Activated effector memory CD4-positive, alpha-beta T cell treated with anti-CD3 and anti-CD28 coated beads, Interleukin-2, amount 50 U/mL, for 16 hours (primary cell): ENCODE measurements around the gene PRKD1.

Experiments used
- DNase-seq: peaks from one replicate; pipeline ENCODE4 v3.0.0-alpha.2; 2020

The PRKD1 gene

DNA sequence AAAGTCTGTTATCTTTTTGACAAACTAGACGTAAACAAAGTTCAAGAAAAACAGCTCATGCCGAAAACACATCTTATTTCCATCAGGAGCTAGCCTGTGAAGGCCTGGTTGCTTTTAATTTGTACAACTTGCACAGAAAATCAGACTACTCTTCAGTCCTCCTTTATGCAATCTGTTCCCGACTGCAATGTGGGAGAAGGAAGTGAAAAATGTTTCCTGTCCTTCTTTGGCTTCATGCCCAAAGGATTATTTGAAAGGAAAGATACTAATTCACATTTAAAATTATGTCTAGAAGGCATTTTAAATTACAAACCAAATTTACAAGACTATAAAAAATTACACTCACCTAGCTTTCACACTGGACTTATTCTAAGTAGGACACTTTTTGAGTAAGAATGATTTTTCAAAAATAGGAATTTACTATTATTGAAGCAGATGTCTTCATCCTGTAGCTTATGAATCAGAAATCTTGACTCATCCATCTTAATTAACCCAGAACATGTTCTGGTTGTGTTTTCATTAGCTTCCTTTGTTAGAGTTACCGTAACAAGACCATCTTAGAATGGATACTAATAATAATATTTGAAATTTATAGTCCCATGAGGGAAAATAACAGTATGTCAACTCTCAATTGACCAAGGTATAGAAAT, 272.6 kb downstream of the PRKD1 start:
- no peak for DNase-seq

DNA sequence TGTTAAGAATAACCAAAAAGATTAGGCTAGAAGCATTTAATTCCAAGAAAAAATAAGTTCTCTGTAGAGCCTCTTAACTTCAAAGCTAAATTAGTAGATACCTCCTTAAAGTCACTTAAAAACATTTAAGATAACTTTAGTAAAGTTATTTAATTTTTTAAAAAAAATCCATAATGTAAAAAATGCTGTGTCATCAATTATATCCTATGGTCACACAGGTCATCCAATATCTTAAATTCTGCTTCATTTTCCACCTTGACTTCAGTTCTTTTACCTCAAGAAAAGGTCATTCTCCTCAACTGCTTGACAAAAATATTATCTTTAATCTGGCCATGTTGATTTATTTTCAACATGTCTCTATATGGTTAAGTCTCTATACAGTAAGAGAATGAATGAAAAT, 274.3 kb downstream of the PRKD1 start:
- DNase-seq: no peak

DNA sequence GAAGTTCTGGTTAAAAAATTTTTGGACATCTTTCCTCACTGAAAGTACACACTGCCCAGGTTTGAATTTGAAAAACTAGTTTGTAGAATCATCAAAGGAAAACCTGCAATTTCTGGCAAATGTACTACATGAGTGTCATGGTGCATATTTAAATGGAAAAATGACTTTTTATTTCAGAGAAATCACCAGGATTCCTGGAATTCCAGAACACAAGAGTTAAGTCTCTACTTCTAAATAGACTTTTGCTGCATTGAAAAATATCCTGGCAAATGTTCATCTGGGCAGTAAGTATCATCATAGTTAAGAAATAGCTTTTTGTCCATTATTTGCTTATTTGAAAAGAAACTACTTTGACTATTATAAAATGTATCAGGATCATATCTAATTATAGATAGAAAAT, 275.1 kb downstream of the PRKD1 start:
- DNase-seq: no peak

DNA sequence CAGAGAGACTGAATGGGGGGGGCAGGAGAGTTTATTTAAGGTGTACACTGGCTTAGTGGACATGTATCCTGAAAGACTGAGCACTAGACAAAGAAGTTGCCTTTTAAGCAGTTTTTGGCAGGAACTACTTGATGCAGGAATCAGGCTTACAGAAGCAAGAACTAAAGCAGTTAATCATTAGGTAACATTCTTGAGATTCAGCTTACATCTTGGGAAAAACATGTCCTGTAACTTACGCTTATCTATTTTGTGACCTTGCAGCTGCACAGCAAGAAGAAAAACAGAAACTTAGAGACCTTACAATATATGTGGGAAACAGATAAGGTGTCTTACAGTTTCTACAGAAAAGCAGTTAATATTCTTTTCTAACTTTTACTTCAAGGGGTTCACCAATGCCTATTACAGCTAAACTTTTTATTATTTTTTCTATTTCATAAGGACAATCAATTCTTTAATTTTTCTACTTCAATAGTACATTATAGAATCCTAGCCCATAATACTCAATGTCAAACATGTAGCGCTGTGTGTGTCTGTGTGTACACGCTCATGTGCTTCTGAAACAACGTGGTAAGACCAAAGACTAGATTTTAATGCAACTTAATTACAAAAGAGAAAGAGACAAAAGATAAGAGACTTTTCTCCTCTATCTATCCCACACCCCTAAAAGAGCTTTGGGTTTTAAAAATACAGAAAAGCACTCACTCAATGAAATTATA, 276.9 kb downstream of the PRKD1 start:
- no peak for DNase-seq

DNA sequence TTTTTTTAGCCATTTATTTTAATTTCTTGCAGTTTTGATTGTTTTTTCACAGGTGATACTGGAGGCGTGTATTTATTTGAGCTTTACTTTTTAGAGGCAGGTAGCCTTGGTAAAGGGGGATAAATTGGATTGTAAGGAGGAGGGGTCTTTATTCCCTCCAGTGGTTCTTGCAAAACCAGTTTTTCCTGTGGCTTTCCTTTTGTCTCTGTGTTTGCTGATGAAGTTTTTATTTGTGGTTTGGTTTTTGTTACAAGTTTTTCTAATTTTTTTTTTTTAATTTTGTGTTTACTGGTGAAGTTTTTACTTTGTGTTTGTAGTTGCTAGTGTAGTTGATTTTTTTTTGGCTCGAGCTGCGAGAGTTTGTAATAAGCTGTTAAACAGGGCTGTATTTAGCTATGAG, 278.5 kb downstream of the PRKD1 start:
- DNase-seq: no peak

- no peak for DNase-seq
Measured at GRCh38 chr14:29648045-29648444, 279.6 kb downstream of the PRKD1 start.

GRCh38 chr14:29645117-29645516, 282.5 kb downstream of the PRKD1 start:
- no peak for DNase-seq

- no peak for DNase-seq
Measured at GRCh38 chr14:29643433-29644211, 284.0 kb downstream of the PRKD1 start.

- no peak for DNase-seq
Measured at GRCh38 chr14:29637411-29637810, 290.2 kb downstream of the PRKD1 start.

- no peak for DNase-seq
Measured at GRCh38 chr14:29636870-29637269, 290.8 kb downstream of the PRKD1 start.

DNA sequence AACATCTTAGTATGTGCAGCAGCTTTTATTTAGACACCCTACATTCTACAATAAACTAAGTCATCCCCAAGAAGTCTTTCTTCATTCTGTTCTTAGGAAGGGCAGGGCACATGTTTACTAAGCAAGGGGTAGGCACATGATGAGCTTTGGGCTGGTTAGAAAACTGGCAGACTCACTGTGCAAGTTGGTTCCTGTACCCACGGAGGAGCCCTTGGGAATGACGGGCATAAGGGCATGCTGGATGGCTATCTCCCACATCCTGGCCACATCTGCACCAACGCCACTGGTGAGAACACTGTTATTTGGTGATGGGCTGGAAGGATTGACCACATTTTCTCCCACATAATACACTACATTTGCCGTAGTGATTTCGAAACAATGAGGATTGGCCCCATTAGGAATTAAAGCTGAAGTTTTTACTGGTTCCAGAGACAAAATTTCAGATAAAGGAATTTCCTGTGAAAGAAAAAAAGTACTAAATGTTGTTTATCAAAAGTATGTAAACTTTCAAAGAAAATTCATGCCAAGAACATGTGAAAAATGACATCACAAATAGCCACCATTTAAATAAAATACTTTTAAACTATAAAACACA, 297.0 kb downstream of the PRKD1 start:
- no peak for DNase-seq

DNA sequence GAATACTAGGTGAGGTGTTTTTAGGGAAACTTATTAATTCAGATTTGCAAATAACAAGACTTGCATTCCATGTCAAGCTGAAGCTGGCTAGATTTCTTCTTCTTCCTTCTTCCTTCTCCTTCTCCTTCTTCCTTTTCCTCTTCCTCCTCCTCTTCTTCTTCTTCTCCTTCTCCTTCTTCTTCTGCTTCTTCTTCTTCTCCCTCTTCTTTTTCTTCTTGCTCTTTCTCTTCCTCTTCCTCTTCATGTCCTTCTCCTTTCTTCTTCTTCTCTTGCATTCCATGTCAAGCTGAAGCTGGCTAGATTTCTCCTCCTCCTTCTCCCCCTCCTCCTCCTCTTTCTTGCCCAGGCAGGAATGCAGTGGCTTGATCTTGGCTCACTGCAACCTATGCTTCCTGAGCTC, 297.8 kb downstream of the PRKD1 start:
- no peak for DNase-seq

- DNase-seq: no peak
Measured at GRCh38 chr14:29627137-29627536, 300.5 kb downstream of the PRKD1 start.

- DNase-seq: no peak
Measured at GRCh38 chr14:29618323-29619067, 309.2 kb downstream of the PRKD1 start.

DNA sequence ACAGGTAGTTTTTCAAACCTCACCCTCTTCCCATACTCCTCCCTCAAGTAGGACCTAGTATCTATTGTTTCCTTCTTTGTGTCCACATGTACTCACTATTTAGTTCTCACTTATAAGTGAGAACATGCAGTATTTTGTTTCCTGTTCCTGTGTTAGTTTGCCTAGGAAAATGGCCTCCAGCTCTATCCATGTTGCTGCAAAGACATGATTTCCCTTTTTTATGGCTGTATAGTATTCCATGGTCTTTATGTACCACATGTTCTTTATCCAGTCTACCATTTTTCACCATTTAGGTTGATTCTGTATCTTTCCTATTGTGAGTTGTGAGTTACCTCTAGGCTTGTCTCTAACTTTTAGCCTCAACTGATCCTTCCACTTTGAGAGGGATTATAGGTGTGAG, 310.7 kb downstream of the PRKD1 start:
- no peak for DNase-seq

- DNase-seq: no peak
Measured at GRCh38 chr14:29608861-29609260, 318.8 kb downstream of the PRKD1 start.

GRCh38 chr14:29607169-29607568, 320.5 kb downstream of the PRKD1 start:
- DNase-seq: no peak

DNA sequence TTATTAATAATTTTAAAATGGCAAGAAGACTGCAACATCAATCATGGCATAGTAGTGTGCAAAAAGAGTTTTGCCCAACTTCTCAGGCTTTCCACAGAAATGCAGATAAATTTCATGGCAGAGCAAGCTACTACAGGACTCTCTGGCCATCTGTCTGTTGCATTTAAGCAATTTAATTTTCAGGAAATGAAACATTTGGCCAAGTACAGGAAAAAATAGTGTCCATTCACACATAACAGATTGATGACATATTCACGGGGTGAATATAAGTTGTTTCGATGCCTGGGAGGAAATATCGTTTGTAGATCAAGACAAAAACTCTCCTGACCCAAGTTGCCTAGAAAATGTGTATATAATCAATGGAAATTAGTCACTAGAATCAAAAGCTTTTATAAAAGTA, 324.0 kb downstream of the PRKD1 start:
- no peak for DNase-seq

- no peak for DNase-seq
Measured at GRCh38 chr14:29601616-29602015, 326.0 kb downstream of the PRKD1 start.

GRCh38 chr14:29587761-29588470, 339.7 kb downstream of the PRKD1 start:
- no peak for DNase-seq

DNA sequence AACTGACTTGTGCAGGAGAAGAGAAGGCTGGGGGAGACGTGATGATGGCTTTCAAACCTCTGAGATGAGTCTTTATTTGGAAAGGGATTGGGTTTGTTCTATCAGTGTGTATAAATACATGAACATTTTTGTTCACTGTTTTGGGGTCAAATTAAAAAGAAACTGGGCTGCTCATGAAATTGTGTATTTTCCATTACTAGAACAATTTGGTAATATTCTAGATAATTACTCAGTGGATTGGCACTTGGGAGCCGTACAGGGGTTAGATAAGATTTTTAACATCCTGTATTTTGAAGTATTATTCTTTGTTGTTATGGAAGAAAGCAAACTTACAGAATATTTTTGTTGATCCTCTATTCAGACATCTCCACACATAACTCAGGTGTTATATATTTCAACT, 340.6 kb downstream of the PRKD1 start:
- no peak for DNase-seq

DNA sequence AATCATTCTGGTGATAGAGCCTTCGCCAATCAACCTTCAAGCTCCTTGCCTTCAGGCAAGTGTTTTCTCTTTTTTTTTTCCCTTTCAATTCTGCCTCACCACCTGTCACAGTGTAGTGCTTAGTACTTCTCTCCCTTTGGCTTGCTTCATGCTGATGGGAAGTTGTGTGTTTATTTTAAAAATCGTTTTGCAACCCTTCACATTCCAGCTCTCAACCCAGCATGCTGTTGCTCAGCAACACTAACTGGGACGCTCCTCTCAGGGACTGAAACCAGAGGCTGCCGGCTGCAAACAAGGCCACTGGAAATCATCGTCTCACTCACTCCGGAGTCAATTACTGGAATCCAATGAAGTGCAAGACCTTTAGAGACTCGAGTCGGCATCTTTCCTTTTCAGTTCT, 342.7 kb downstream of the PRKD1 start:
- DNase-seq: no peak
